Muscle layer of duodenum (tissue), 2 donors: ENCODE measurements around the gene TRAK1.

Experiments used
- H3K27ac ChIP-seq: one replicate; pipeline ENCODE4 v1.7.0; 2013; ENCODE audit warnings: mild to moderate bottlenecking, low read length
- H3K27me3 ChIP-seq: one replicate; pipeline ENCODE4 v1.7.0; 2013; ENCODE audit warnings: low read depth, mild to moderate bottlenecking, control low read depth, low read length
- H3K36me3 ChIP-seq, 2 donors: one replicate each; pipeline ENCODE4 v1.7.0; 2013; ENCODE audit warnings: low read length in 2 of 2, control low read depth in 1 of 2, mild to moderate bottlenecking in 1 of 2; ENCODE audit not compliant: insufficient read depth in 2 of 2, control insufficient read depth in 1 of 2
- H3K4me1 ChIP-seq, 2 donors: one replicate each; pipeline ENCODE4 v1.7.0; 2013; ENCODE audit warnings: low read length in 2 of 2, mild to moderate bottlenecking in 2 of 2, control low read depth in 1 of 2, moderate library complexity in 1 of 2; ENCODE audit not compliant: insufficient read depth in 2 of 2, control insufficient read depth in 1 of 2
- H3K4me3 ChIP-seq, 2 donors: one replicate each; pipeline ENCODE4 v1.7.0; 2013; ENCODE audit warnings: low read length in 2 of 2, low read depth in 1 of 2, mild to moderate bottlenecking in 1 of 2
- H3K9me3 ChIP-seq, 2 donors: one replicate each; pipeline ENCODE4 v1.7.0; 2013; ENCODE audit warnings: low read length in 2 of 2, control low read depth in 1 of 2, mild to moderate bottlenecking in 1 of 2; ENCODE audit not compliant: control insufficient read depth in 1 of 2
- donor health status: healthy.

Gene TRAK1

DNA sequence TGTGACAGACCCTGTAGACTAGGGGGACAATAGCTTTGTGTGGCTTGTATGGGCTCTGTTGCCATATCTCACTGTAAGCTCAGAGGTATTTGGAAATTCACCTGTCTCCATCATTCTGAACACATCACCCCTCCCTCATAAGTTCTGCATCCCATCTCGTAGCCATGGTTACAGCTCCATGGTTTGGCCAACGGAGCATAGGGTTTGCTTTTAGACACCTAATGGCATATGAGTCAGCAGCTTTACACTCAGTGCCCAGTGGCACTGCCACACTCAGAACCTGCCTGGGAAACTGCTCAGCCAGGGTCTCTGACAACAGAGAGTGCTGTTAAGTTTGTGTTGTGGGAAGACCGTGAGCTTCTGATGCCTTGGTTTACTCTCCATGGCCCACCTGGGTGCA lies 107.6 kb downstream of the TRAK1 start:
- H3K9me3 ChIP-seq = no peaks in the 10 kb centered on the region
- no peak overlapping the region for H3K4me3 ChIP-seq
- H3K27ac ChIP-seq = no peak overlapping the region
- no peaks in the 10 kb centered on the region for H3K27me3 ChIP-seq
- peaks cover 83 to 96% of the 10 kb centered on the region in 2 donors for H3K36me3 ChIP-seq
- H3K4me1 ChIP-seq = no peaks in the 10 kb centered on the region

DNA sequence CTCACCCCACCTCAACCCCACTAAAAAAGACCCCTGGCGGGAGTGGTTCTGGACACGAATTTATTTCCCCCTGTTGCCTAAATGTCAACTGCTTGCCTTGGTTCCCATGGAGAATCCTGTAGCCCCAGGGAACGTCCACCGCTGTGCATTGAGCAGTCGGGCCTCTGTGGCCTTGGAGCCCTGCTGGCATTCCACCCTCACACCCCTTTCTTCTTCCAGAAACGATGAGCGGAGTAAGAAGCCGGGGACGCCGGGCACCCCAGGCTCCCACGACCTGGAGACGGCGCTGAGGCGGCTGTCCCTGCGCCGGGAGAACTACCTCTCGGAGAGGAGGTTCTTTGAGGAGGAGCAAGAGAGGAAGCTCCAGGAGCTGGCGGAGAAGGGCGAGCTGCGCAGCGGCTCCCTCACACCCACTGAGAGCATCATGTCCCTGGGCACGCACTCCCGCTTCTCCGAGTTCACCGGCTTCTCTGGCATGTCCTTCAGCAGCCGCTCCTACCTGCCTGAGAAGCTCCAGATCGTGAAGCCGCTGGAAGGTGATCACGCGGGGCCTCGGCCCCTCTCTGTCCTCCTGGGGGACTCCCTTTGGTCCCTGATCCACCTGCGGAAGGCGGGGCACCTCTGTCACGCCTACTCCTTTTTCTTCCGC lies 111.2 kb downstream of the TRAK1 start:
- H3K27ac ChIP-seq = no peak overlapping the region
- H3K9me3 ChIP-seq = no peaks in the 10 kb centered on the region
- no peaks in the 10 kb centered on the region for H3K27me3 ChIP-seq
- H3K4me1 ChIP-seq = no peaks in the 10 kb centered on the region
- peaks cover 76 to 81% of the 10 kb centered on the region in 2 donors for H3K36me3 ChIP-seq
- no peak overlapping the region for H3K4me3 ChIP-seq

DNA sequence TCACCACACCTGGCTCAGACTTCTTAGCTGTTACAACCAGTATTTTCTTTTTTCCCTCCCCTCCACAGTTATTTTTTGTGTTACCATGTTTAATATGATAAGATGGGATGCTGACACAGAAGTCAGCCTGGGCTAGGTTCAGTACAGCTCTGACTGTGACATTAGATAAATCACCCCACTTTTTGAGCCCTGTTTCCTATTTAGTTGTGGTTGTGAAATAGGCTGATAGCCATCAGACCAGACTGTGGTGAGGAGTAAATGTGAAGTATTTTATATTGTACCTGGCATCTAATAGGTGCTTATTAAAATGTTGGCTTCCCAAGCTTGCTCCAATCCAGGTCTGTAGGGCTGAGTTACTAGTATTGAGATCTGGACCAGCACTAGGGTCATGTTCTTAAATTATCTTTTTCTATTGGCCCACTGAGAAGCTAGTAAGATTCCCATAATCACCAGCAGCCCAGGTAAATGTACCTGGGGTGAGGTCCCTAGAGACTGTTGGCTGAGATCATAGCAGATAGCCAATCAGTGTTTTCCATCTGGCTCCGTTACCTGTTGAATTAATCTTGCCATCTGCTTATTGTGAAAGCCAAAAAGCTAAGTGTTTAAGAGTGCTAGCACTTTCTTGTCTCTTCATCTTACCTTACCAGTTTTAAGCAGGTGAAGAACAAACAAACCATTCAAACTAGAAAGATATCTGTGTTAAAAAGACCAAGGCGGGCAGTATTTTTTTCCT lies 113.9 kb downstream of the TRAK1 start:
- Histone ChIP-seq H3K4me3 (no peak overlapping the region), H3K9me3 (no peaks in the 10 kb centered on the region), H3K36me3 (peaks cover 68 to 75% of the 10 kb centered on the region in 2 donors), H3K27me3 (no peaks in the 10 kb centered on the region), H3K27ac (no peak overlapping the region), H3K4me1 (no peaks in the 10 kb centered on the region)

DNA sequence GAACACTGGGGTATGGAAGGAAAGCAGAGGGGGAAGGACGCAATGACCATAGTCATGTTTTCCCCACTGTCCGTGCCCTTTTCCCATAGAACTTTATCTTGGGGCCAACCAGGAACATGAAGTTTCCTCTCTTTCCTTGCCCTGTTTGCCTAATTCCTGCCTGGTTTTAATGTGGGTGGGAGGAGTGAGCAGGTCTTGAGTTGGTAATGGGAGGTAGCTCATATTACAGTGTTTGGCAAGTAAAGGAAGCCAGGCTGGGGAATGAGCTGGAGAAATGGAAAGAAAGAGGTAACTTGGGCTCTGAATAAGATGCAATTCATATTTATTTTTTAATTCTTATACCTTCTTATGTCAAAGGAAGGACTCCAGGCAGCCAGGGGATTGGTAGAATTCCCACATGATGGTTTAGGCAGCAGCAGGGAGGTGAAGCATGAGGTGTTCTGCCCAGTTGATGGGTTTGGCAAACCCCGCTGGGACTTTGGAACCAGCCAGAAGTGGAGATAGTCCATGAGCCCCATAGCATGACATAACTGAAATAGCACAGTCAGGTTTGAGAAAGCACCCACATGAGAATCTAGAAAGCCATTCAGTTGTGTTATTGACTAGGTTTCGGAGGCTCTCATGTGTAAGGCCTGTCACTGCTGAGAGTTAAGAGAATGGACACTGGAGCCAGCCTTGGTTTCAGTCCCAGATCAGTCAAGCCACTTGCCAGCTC lies 114.8 kb downstream of the TRAK1 start:
- H3K36me3 ChIP-seq = peaks cover 68 to 76% of the 10 kb centered on the region in 2 donors
- no peak overlapping the region for H3K27ac ChIP-seq
- no peaks in the 10 kb centered on the region for H3K4me1 ChIP-seq
- no peaks in the 10 kb centered on the region for H3K27me3 ChIP-seq
- no peaks in the 10 kb centered on the region for H3K9me3 ChIP-seq
- no peak overlapping the region for H3K4me3 ChIP-seq

DNA sequence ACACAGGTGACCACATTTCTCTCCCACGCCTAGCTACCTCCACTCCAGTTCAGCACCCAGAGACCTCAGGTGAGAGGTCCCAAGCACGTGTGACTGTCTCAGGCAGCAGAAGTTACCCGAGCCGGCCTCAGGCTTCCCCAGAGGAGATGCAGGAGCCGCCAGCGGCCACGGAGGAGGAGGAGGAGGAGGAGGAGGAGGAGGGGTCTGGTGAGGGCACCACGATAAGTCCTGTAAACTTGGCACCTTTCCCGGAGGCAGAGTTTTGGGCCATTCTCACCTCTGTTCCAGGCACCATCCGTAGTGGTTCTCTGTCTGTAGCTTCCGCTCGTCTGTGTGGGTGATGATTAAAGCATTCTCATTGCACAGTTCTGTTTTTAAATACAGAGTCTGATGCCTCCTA lies 118.8 kb downstream of the TRAK1 start:
- Histone ChIP-seq H3K4me1 (peaks cover 0 to 2% of the 10 kb centered on the region in 2 donors), H3K4me3 (no peak overlapping the region), H3K27me3 (no peaks in the 10 kb centered on the region), H3K9me3 (no peaks in the 10 kb centered on the region), H3K27ac (no peak overlapping the region), H3K36me3 (peaks cover 60% of the 10 kb centered on the region in 2 donors)

DNA sequence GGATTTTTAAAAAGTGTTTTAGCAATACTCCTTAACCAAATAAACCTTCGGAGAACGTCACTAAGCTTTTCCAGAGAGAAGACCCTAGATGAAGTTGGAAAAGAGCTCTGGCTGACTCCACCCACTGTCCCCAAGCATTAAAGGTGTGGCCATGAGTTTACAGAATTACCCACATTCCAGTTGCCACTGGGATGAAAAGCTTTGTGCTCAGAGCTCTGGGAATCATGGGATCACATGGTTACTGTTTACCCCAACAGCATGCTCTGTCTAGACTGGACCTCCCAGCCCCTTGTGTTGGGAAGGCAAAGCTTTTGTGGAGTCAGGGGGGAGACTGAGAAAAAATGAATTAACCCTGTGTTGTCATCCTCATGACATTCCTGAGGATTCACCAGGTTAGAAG lies 119.6 kb downstream of the TRAK1 start:
- H3K27ac ChIP-seq = no peak overlapping the region
- H3K4me3 ChIP-seq = no peak overlapping the region
- no peaks in the 10 kb centered on the region for H3K9me3 ChIP-seq
- H3K4me1 ChIP-seq = peaks cover 0 to 6% of the 10 kb centered on the region in 2 donors
- no peaks in the 10 kb centered on the region for H3K27me3 ChIP-seq
- H3K36me3 ChIP-seq = peaks cover 54 to 57% of the 10 kb centered on the region in 2 donors

DNA sequence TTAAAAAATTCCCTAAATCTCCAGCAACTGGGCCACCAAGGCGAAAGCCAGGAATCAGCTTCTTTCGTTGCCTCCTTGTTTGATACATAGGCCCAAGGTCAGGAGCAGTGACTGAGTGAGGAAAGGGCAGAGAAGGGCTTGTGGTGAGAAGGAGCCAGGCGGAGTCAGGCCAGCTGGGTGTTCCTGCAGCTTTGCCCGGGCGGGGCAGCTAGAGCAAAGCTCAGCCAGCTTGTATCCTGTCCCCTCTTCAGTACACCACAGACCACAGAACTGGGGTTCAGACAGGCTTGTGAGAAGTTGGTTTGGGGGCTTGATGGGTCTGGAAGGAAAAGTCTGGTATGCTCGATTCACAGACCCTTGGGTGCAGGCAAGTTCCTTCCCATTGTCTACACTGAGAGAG lies 122.3 kb downstream of the TRAK1 start:
- Histone ChIP-seq H3K27me3 (no peaks in the 10 kb centered on the region), H3K4me3 (no peak overlapping the region), H3K4me1 (peaks cover 0 to 6% of the 10 kb centered on the region in 2 donors), H3K36me3 (peaks cover 41 to 65% of the 10 kb centered on the region in 2 donors), H3K9me3 (no peaks in the 10 kb centered on the region), H3K27ac (no peak overlapping the region)

DNA sequence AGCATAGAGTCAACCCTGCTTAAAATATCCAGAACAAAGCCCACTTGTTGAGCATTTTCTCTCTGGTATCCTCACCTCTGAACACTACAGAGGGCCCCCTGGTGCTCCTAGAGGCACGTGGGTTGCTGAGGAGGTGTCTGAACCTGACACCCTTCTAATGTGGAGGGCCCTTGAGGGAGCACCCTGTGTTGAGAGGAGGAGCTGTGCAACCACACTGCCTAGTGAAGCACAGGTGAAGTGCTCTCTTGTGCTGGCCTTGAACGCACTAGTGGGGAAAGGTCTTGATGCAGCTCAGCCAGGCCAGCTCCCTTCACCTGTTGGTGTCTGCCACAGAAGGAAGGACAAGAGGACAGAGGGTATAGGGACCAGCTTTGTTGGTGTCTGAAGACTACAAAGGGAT lies 122.9 kb downstream of the TRAK1 start:
- peaks cover 34 to 65% of the 10 kb centered on the region in 2 donors for H3K36me3 ChIP-seq
- H3K4me3 ChIP-seq = no peak overlapping the region
- no peaks in the 10 kb centered on the region for H3K27me3 ChIP-seq
- H3K27ac ChIP-seq = no peak overlapping the region
- no peaks in the 10 kb centered on the region for H3K9me3 ChIP-seq
- peaks cover 0 to 6% of the 10 kb centered on the region in 2 donors for H3K4me1 ChIP-seq

DNA sequence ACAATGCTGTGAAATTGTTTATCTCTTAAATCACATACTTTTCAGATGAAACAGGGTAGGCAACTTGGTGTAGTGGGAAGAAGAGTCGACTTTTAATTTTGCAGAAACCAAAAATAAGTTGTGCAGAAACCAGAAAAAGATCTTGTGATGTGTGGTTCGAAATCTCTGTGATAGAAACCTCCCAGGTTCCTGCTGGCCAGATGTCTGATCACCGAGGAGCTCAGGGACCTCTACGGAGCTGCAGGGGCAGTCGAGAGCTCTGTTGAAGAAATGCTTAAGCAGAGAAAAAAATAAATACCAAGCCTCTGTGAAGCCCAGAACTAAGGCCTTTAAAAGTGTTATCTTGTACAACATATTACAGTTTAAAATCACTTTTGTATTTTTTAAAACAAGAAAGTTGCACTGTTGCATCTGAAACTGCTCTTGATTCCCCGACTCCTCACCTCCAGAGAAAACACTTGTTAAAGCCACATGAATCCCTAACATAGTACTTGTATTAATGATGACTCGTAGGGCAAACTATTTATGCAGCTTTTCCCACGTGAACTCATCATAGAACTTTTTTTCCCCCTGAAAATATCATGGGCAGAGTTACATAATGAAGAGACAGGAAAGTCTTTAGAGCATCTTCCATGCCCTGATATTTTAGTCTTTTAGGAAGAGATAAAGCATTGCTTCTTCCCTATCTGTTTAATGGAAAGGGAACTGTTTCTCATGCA lies 123.6 kb downstream of the TRAK1 start:
- H3K27ac ChIP-seq = no peak overlapping the region
- peaks cover 0 to 6% of the 10 kb centered on the region in 2 donors for H3K4me1 ChIP-seq
- peaks cover 28 to 63% of the 10 kb centered on the region in 2 donors for H3K36me3 ChIP-seq
- H3K9me3 ChIP-seq = no peaks in the 10 kb centered on the region
- H3K4me3 ChIP-seq = no peak overlapping the region
- no peaks in the 10 kb centered on the region for H3K27me3 ChIP-seq

DNA sequence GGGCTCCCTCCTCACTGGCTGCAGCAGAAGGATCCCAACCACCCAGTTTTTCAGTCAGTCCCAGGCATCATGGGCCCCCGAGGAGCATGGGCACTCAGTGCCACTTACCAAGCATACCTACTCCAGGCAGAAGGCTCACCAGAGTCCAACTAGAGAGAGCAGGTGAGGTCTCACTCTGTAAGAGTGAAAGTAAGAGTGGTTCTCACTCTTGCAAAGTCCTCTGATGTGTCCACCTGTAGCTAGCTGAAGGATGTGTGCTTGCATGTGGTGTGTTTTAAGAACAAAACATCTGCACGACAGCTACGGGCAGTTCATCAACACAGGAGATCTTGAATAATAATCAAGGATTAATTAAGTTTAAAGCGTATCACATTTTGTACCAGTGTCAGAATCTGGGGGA lies 125.1 kb downstream of the TRAK1 start:
- Histone ChIP-seq H3K4me1 (peaks cover 0 to 6% of the 10 kb centered on the region in 2 donors), H3K27ac (no peak overlapping the region), H3K27me3 (no peaks in the 10 kb centered on the region)

DNA sequence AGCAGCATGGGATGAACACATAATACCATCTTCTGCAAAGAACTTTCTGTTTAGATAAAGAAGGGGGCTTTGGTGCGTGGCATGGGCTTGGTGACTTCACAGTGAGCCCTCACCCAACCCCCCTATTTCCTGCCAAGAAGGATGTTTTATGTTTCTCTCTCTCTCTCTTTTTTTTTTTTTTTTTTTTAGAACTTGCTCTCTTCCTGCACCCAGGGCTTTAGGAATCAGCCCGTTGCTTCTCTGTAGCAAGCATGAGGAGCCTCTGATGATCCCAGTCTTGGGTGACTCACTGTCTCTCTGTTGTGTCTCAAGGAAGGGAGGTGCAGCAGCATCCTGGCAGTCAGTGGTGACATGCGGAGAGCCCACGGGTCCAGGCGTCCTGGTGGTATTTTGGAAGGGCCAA lies 125.8 kb downstream of the TRAK1 start:
- peaks cover 0 to 6% of the 10 kb centered on the region in 2 donors for H3K4me1 ChIP-seq
- H3K4me3 ChIP-seq = no peak overlapping the region
- no peaks in the 10 kb centered on the region for H3K27me3 ChIP-seq
- H3K9me3 ChIP-seq = no peaks in the 10 kb centered on the region
- no peak overlapping the region for H3K27ac ChIP-seq
- H3K36me3 ChIP-seq = peaks cover 15 to 59% of the 10 kb centered on the region in 2 donors

More for the DNA sequence above, 125.1 kb downstream of the TRAK1 start:
- H3K4me3 ChIP-seq = no peak overlapping the region
- no peaks in the 10 kb centered on the region for H3K9me3 ChIP-seq
- H3K36me3 ChIP-seq = peaks cover 21 to 59% of the 10 kb centered on the region in 2 donors
